Thyroid gland (tissue), 4 donors: Measurements from ENCODE around the gene TCERG1L. TPM values are rescaled to one million over a fixed set of nuclear protein-coding genes. Genes with fewer than 3 reads are reported as not detected.

Experiments
- DNase-seq, 2 donors: peaks; one replicate each; pipeline ENCODE4 v3.0.0-alpha.2; 2019
- H3K27ac ChIP-seq, 3 donors: fragments of 200-600 bp; sonication (generic); 1 replicate in 2 of 3; 2 replicates in 1 of 3; pipeline ENCODE4 v1.5.1; 2016 to 2019; ENCODE audit warnings: mild to moderate bottlenecking in 1 of 3, moderate library complexity in 1 of 3
- H3K27me3 ChIP-seq: fragments of 200-600 bp; sonication (generic); one replicate; pipeline ENCODE4 v1.5.1; 2019
- H3K36me3 ChIP-seq, 2 donors: fragments of 200-600 bp; sonication (generic); one replicate each; pipeline ENCODE4 v1.5.1; 2016 to 2019
- H3K4me1 ChIP-seq, 2 donors: fragments of 200-600 bp; sonication (generic); one replicate each; pipeline ENCODE4 v1.5.1; 2017 to 2019
- H3K4me3 ChIP-seq, 3 donors: fragments of 200-600 bp; sonication (generic); replicated peaks in 1 of 3; 1 replicate in 2 of 3; 2 replicates in 1 of 3; pipeline ENCODE4 v1.5.1; 2016; ENCODE audit warnings: mild to moderate bottlenecking in 1 of 3
- H3K9me3 ChIP-seq: fragments of 200-600 bp; sonication (generic); one replicate; pipeline ENCODE4 v1.5.1; 2017
- CTCF ChIP-seq, 6 experiments: fragments of 200-600 bp in 3 of 6; fragments of 450-650 bp in 3 of 6; sonication (generic) in 3 of 6; IDR thresholded peaks; one replicate each; pipeline ENCODE4 v1.5.1; 2016 to 2019; ENCODE audit warnings: antibody characterized with exemption in 6 of 6, mild to moderate bottlenecking in 2 of 6, inconsistent platforms in 1 of 6, moderate library complexity in 1 of 6
- POLR2A ChIP-seq, 2 donors: fragments of 450-650 bp; IDR thresholded peaks; one replicate each; pipeline ENCODE4 v1.6.1; 2017; ENCODE audit warnings: antibody characterized with exemption in 2 of 2, mild to moderate bottlenecking in 2 of 2, moderate library complexity in 1 of 2
- WGBS, 2 donors: methylation state at CpG; one replicate each; pipeline ENCODE4 v1.1.5; 2017; 5-methylcytosine and 5-hydroxymethylcytosine counted together
- intact Hi-C: fragments of 100-400 bp; cut with DNase I; formaldehyde crosslinking; loops from one replicate; pipeline ENCODE4 v1.15.1; 2023
- total RNA-seq, 4 donors: library from RNA; depleted of rRNA; stranded (reverse); fragments of >200 nt; gene quantifications; one replicate each; pipeline ENCODE4 v1.2.3, GENCODE V29; 2016

The TCERG1L gene
- total RNA-seq, 4 donors from 2014 or later: 4.3 to 23.6 (median 8.2) TPM

GRCh38 chr10:131144196-131144595, 167.3 kb downstream of the TCERG1L start:
- intact Hi-C loops: no loop called here
- Histone ChIP-seq H3K9me3 (no peaks in the 10 kb centered on the region), H3K4me3 (no peak overlapping the region), H3K4me1 (peaks cover under 1 to 35% of the 10 kb centered on the region in 2 donors), H3K27ac (no peak overlapping the region), H3K27me3 (no peaks in the 10 kb centered on the region), H3K36me3 (no peaks in the 10 kb centered on the region)
- TF ChIP-seq POLR2A (IDR thresholded peaks at IDR 0.05) (no peak), CTCF (IDR thresholded peaks at IDR 0.05) (no peak)
- no peak for DNase-seq
- 83 to 88% methylated on average over 13 of the region's 13 CpGs for WGBS, 2 donors

GRCh38 chr10:131143425-131144165, 167.9 kb downstream of the TCERG1L start:
- Histone ChIP-seq H3K36me3 (no peaks in the 10 kb centered on the region), H3K9me3 (no peaks in the 10 kb centered on the region), H3K4me1 (peaks cover 0 to 29% of the 10 kb centered on the region in 2 donors), H3K27ac (no peak overlapping the region), H3K27me3 (no peaks in the 10 kb centered on the region), H3K4me3 (no peak overlapping the region)
- 88 to 92% methylated on average over 24 to 25 of the region's 25 CpGs for WGBS, 2 donors
- intact Hi-C loops: no loop called here
- TF ChIP-seq POLR2A (IDR thresholded peaks at IDR 0.05) (no peak), CTCF (IDR thresholded peaks at IDR 0.05) (no peak)
- DNase-seq: no peak

- intact Hi-C loops: no loop called here
- 84 to 86% methylated on average over 18 of the region's 18 CpGs for WGBS, 2 donors
- Histone ChIP-seq H3K27me3 (no peaks in the 10 kb centered on the region), H3K4me3 (no peak overlapping the region), H3K4me1 (peaks cover under 1 to 20% of the 10 kb centered on the region in 2 donors), H3K36me3 (no peaks in the 10 kb centered on the region), H3K9me3 (no peaks in the 10 kb centered on the region), H3K27ac (no peak overlapping the region)
- DNase-seq: no peak
- TF ChIP-seq CTCF (IDR thresholded peaks at IDR 0.05) (no peak), POLR2A (IDR thresholded peaks at IDR 0.05) (no peak)
Measured at GRCh38 chr10:131142517-131143380, 168.8 kb downstream of the TCERG1L start.

GRCh38 chr10:131141645-131142516, 169.6 kb downstream of the TCERG1L start:
- DNase-seq: peak in 1 of 2 donors; percentile 26
- 63 to 71% methylated on average over 14 to 15 of the region's 15 CpGs for WGBS, 2 donors
- Histone ChIP-seq H3K4me1 (peaks cover 7 to 22% of the 10 kb centered on the region in 2 donors), H3K9me3 (no peaks in the 10 kb centered on the region), H3K27ac (no peak overlapping the region), H3K27me3 (no peaks in the 10 kb centered on the region), H3K4me3 (no peak overlapping the region), H3K36me3 (no peaks in the 10 kb centered on the region)
- peak in 1 of 6 experiments; percentile 14 for TF ChIP-seq CTCF (IDR thresholded peaks at IDR 0.05)
- no peak for TF ChIP-seq POLR2A (IDR thresholded peaks at IDR 0.05)
- intact Hi-C loops: no loop called here
